GM23338 (cell line): ENCODE data around the gene ZNF497.

Experiments used
- EZH2phosphoT487 ChIP-seq: fragments of 200-600 bp; sonication (generic); IDR thresholded peaks from one replicate; pipeline ENCODE4 v1.8.1; 2018; ENCODE audit warnings: antibody characterized with exemption; ENCODE audit not compliant: unreplicated experiment
- TF ChIP-seq, protein P1 (sequence below), 2 experiments: fragments of 200-600 bp in 1 of 2; sonication (generic) in 1 of 2; conservative IDR thresholded peaks; 2 replicates each; pipeline versions ENCODE4 v1.5.1 to v1.6.1; 2016 to 2017; ENCODE audit warnings: antibody characterized with exemption in 2 of 2, low read depth in 2 of 2, mild to moderate bottlenecking in 2 of 2, moderate library complexity in 1 of 2

DNA sequence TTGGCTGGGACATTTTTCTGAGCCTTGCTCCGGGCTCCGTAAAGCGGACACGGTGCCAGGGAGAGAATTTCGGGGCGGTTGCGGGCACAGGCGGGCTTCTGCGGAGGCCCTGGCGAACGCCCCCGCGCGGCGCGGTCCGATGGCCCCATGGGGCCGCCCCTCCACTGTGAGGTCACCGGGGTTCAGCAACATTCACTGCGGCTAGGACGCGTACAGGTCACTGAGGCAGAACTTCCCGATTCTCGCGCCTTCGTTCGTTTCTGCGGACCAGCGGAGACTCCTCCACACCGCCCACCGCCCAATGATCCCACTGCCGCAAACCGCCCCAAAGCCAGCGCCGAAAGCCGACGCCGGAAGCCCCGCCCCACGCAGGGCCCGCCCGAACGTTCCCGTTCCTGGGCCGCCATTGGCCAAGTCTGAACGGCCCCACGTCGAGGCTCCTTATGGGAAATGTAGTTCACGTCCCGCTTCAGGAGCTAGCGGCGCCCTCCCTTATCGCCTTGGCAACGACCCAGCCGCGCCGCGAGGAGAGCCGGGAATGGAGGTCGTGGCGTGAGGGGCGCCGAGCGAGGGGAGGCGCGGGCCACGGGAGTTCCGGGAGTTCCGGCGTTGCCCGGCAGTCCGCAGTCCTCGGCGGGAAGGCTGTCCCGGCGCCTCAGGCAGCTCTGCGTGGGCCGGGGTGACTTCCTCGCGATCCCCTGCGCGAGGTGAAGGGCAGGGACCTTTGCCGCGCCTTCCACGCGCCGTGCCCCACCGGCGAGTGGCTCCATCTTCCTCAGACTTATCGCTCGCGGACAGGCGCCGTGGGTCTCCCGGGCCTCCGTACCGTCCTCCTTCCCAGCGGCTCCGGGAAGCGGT, 45.8 kb upstream of the ZNF497 start, which contains the start of gene ZNF584:
- TF ChIP-seq, protein P1, sequence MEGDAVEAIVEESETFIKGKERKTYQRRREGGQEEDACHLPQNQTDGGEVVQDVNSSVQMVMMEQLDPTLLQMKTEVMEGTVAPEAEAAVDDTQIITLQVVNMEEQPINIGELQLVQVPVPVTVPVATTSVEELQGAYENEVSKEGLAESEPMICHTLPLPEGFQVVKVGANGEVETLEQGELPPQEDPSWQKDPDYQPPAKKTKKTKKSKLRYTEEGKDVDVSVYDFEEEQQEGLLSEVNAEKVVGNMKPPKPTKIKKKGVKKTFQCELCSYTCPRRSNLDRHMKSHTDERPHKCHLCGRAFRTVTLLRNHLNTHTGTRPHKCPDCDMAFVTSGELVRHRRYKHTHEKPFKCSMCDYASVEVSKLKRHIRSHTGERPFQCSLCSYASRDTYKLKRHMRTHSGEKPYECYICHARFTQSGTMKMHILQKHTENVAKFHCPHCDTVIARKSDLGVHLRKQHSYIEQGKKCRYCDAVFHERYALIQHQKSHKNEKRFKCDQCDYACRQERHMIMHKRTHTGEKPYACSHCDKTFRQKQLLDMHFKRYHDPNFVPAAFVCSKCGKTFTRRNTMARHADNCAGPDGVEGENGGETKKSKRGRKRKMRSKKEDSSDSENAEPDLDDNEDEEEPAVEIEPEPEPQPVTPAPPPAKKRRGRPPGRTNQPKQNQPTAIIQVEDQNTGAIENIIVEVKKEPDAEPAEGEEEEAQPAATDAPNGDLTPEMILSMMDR (conservative IDR thresholded peaks at IDR 0.05; ENCODE audit: low read depth in 2 of 2): no peak
- no peak for TF ChIP-seq EZH2phosphoT487
